HG02642 (cell line): ENCODE measurements around the gene FGFBP1.

Experiments
- ATAC-seq: cut with Tn5 transposase; IDR thresholded peaks from one replicate; pipeline ENCODE4 v1.9.1; 2021; ENCODE audit warnings: mild to moderate bottlenecking; ENCODE audit not compliant: unreplicated experiment, poor library complexity

FGFBP1 gene

DNA sequence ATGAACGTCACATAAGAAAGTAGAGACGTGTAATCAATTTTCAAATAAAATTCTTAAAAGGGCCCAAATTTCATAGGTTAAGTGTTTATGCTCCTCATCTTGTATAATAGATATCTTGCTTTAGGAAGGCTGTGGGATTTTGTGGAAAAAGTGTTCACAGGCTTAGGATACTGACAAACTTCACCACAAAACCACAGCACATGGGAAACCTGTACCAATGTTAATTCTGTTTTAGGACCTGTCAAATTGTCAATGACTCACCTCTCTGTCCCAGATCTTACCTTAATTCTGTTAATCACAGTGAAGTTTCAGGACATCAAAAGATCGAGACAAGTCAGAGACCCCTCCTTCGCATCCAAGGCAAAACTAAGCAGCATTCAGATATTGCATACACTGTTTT, 24.2 kb downstream of the FGFBP1 start:
- ATAC-seq = no peak

DNA sequence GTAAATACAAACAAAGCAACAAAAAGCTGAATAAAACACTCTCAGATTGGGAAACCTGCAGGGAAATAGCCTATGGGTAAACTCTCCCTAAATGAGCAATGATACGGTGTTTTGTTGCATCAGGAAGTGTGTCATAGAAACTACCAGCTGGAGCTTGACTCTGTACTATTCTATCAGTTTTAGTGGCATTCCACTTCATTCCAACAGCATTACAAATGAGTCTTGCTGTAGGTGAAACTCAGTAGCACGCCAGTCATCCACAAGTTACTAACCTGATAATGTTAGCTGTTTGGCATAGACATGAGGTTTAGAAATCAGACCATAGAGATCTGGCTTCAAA, 24.9 kb downstream of the FGFBP1 start:
- ATAC-seq = no peak

DNA sequence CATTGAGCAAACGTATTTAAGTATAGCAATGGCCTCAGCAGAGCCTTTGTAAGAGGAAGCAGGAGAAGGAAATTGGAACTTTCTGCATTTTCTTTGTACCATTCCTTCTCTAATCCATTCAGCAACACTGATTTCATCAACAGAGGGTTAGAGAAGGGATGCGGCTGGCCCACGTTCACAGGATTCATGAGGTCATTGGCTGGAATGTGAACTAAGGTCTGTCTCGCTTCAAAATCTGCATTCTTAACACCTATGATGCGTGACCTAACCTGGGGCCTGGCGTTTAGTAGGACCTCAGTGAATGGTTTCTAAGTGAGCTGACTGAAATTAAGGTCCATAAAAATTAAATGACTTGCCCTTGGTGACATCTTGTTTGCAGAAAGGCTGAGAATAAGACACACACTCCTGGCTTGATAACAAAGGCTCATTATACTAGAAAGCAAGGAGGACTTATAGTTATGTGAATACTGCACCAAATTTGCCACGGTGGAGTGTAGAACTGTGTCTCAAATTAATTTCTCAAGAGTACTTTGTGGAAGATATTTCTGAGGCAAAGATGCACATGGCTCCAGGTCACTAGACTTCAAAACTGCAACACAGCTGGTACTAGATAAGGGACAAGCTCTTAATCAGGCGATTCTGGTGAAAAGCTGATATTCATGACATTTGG, 25.4 kb downstream of the FGFBP1 start:
- no peak for ATAC-seq

DNA sequence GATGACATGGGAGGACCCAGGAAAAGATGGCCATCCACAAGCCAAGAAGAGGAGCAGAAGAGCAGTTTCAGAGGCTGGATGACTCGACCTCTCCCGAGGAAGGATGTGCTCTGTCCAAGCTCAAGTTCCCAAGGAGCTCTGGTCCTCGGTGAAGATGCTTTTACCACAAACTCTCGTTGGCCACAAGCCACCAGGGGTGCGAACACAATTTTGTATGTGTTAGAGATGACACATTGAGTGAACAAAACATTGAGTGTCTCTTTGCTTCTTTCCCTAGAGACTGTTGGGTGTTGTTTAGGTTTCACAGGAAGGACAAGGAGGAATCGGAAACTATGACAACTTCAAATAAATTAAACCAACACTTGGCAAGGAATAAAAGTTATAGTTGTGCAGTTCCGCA, 26.3 kb downstream of the FGFBP1 start:
- ATAC-seq = no peak

DNA sequence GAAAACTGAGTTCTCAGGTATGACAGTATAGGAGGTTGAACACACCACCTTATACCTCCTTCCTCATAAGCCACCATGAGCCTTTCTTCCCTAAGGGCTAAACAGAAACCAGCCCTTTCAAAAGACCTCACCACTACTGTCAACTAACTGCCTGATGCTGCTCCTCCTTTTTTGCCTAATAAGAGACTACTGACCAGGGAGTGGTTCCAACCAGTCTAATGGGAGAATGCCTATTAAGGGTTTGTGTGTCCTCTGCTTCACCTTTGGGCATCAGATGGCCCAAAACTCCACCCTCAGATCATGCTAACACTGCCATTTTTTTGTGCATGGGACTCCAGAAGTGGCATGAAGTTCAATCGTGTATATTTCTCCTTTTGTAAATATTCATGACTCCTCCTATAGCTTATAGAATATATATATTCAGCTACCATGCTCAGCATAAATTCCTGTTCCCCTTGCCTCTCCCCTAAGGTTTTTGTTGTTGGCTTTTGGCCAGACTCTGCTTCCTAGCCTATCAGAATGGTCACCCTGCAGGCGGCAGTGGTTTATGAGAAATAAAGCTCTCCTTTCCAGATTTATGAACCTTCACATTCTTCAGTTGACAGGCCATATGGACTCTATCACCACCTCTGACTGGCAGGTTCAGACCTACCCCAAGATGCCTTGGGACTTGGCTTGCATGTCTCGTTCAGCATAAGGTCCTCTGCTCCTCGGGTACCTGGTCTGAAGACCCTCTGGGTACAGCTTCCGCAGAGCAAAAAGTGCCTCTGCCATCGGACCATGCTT, 28.2 kb downstream of the FGFBP1 start:
- ATAC-seq = no peak

DNA sequence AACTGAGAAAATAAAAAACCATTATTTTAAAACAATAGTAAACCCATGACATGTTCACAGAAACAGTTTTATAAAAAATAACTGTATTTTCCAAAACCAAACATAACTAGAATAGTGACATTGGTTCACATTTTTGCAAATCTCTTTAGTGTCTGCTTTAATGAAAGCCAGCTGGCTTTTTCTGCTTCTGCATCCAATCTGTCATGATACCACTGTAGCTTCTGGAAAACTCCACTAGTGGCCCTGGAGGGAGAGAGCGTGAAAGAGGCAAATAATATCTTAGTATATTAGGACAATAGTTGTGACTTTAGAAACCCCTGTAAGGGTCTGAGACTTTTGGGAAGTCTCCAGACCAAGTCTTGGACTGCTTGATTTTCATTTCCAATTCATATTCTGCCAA, 31.1 kb downstream of the FGFBP1 start:
- ATAC-seq = no peak

DNA sequence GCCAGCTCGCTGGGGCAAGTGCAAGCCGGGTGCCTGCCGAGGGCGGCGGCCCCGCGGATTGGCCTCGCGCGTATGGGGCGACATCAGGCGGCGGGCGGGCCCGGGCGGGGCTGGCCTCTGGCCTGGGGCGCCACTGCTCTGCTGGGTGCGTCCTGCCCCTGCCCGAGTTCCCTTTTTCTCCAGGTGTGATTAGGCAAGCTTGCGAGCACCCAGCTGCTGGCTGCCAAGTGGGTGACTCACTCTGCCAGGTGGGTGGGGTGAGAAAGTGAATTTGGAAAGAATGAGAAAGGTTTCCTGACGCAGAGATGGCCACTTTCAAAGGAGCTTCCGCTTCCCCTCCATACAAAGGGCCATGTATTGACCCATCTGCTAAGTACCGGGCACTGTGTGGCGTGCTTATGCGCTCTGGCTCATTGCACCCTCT, 32.5 kb downstream of the FGFBP1 start:
- no peak for ATAC-seq

DNA sequence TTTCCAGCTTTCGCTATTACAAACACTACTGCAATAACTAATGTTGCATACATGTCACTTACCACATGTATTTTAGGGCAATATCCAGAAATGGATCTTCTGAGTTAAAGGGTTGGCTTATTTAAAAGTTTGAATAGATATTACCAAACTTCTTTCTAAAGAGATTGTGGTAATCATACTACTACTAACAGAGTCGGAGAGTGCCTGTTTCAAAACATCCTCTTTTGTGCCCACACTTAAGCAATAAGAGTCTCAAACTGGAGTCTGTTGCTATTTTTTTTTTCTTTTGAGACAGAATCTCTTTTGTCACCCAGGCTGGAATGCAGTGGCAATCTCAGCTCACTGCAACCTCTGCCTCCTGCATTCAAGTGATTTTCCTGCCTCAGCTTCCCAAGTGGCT, 35.8 kb downstream of the FGFBP1 start:
- ATAC-seq = no peak

DNA sequence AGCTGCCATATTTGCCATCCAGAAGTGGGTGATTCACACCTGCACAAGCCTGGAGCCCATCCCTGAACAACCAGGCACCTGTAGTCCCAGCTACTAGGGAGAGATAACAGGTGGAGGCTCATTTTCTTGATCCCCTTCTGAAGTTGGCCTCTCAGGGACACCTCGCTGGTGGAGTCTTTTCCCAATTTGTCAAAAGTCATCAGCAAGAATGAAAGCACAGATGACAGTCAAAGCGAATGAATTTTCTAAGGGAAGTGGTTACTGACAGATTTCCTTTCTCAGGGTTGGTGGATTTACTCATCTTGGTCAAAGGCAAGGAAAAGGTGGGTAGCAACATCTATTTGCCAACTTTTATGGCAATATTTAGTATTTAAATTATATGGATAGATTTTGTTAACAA, 36.5 kb downstream of the FGFBP1 start:
- no peak for ATAC-seq

DNA sequence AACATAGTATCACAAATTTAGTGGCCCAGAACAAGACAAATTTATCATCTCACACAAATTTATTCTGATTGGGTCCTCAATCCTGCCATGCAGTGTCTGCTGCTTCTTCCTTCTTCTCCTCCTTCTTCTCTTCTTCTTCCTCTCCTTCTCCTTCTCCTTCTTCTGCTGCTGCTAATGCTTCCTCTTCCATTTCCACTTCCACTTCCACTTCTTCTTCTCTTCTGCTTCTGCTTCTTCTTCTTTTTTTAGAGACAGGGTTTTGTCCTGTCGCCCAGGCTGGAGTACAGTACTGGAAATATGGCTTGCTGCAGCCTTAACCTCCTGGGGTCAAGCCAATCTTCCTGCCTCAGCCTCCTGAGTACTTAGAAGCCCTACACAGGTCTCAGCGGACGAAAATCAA, 37.5 kb downstream of the FGFBP1 start:
- no peak for ATAC-seq

DNA sequence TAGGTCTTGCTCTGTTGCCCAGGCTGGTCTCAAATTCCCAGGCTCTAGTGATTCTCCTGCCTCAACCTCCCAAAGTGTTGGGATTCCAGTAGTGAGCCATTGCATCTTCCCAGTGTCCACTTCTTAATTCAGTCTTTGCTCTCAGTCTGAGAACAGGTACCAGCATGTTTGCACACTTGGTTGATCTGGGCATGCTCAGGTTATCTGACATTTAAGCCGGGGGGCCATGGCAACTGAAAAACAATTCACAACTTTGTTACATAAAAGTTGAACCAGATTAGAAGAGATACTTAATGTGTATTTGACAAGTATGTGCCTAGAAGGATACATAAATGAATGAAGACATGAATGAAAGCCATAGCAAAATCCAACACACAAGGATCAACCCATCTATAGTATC, 39.0 kb downstream of the FGFBP1 start:
- no peak for ATAC-seq

DNA sequence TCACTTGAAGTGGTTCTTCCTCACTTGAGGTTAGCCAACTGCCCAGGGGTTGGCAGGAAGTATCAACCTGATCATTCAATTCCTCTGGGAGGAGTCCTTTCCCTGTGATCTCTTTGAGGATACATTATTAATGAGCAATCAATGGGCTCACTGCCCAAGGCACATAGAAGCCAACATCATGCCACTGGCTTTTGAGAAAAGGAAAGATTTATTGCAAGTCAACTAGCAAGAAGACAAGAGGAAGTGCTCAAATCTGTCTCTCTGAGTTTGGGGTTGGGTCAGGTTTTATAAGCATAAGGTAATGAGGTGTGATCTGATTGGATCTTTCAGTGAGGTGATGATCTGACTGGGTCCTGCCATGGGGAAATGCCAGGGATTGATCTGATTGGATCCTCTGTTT, 39.6 kb downstream of the FGFBP1 start:
- ATAC-seq = no peak

DNA sequence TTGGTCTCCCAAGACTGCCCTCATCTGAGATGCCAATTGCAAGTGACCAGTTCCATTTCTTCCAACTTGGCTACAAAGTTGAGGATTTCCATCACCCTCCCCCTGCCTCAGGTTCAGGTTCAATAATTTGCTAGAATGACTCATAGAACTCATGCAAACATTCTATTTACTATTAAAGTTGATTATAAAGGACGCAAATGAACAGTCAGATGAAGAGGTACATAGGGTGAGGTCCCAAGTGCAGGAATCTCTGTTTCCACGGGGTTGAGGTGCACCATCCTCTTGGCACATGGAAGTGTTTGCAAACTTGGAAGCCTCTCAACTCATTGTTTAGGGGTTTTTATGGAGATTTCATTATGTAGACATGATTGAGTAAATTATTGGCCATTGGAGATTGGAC, 41.0 kb downstream of the FGFBP1 start:
- ATAC-seq = no peak

DNA sequence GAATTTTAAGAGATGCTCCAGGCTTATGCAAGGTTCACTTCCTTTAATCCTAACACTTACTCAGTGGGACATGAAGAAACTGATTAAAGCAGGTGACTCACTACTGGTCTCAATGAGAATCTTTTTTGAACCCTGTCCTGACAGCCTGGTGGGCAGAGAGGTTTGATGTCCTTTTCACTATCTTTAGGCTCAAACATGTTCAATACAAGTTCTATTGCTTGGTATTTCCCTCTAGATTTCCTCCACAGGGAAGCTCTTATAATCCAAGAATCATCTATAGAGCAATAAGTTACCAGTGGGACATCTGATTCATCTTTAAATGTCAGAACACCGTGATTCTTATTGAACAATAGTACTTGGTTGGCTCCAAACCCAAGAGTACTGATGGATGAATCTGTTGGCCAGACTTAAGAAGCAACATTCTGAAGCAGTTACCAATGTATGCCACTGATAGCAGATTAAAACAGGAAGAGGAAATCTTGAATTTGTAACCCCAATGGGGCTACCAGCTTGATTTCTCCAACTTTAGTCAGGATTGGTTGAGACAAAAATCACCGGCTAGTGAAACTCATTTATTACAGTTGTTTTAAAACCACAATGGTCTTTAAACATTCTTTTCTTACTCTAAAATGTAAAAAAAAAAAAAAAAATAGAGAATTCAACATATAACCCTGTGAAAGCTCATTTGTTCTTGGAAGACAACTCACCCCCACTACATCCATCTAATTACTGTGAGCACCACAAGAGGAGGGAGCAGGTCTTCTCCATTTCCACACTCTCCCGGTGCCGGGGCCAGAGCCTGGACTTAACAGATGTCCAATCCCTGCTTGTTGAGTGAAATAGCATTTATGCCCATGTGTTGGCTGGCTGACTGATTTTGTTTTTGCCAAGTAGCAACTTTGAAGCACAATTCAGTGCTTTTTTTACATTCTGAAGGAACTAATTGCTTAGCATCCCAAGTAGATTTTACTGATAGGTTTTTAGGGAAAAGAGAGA, 43.3 kb downstream of the FGFBP1 start:
- ATAC-seq = no peak

DNA sequence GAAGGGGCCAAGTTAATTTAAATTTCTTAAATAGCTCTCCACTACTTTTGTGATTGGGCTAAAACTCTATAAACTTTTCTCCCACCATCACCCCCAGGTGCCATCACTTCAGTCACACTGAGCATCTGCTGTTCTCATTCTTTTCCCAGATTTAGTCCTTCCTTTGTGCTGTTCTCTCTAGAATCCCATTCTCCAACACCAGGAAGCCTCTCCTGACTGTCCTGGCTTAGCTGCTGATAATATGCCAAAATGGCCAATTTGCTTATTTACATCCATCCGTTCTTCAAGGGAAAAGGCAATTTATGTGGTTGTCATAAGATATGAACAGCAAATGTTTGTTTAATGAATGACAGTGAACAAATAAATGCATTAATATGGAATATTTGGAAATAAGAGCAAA, 44.1 kb downstream of the FGFBP1 start:
- ATAC-seq = no peak

DNA sequence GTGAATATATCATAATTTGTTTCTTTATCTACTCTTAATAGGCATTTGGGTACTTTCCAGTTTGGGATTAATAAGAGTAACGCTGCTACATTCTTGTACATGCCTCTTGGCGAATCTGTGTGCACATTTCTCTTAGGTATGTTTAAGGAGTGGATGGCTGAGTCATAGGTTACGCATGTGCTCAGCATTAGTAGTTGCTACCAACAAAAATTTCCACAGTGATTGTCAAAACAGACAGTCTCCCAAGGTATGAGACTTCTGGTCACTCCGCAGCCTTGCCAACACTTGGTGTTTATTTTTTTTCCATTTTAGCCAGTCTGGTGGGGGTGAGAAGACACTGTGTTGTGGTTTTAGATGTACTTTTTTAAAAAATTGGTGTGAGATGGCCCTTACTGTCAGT, 44.6 kb downstream of the FGFBP1 start:
- no peak for ATAC-seq

DNA sequence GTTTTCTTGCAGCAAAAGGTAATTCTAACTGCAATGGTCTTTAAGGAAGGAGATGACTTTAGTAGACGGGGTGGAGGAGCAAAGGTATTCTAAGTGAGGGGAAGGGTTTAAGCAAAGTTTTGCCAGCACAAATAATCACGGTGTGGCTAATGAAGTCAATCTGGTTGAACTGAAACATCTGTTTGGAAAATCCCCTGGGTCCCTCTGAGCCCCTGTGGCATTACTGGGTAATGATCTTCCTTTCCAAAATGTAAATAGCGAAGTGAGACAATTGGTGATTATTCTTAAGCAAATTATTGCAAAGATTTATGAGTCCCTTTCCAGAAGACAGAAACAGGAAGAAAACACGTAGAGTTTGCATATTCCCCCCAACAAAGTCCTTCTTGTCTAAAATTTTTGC, 47.2 kb downstream of the FGFBP1 start:
- ATAC-seq = peak; percentile 71

DNA sequence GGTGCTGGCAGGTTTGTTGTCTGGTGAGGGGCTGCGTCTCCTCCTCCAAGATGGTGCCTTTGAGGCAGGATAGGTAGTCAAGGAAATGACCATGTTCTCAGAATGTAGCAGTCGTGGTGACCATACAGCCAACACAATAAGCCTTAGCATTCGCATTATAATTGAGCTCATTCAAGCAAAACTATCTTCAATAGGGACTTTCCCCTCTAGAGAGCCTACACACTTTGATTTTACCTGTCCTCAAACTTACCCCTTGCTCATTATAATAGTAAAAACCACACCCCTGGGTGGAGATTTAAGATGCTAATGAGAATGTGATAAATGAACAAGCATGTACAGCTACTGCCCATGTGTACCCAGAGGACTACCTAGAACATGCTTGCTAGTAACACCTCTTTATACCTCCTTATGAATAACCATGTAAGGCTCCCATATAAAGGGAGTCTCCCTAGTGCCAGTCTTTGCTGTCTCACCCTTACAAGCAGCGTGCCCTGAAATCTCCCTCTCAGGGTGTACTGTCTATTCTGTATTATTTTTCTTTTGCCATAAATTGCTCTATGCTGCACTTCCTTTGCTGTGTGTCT, 48.2 kb downstream of the FGFBP1 start:
- ATAC-seq = no peak

DNA sequence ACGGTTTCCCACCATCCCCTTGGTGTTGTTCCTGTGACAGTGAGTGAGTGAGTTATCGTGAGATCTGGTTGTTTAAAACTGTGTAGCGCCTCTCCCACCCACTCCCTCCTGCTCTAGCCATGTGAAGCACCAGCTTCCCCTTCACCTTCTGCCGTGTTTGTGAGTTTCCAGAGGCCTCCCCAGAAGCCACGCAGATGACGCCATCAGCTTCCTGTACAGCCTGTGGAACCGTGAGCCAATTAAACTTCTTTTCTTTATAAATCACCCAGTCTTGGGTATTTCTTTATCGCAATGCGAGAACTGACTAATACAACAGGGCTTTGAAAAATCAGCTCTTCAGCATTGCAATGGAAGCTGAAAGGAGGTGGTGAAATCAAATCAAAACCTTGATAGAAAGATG, 50.0 kb downstream of the FGFBP1 start:
- ATAC-seq = no peak
